IMR-90 (cell line): ENCODE measurements around the gene OTUD6A.

Experiments
- BHLHE40 ChIP-seq: fragments of 150-350 bp; IDR thresholded peaks from 2 replicates; pipeline ENCODE4 v1.6.1; 2016; ENCODE audit warnings: mild to moderate bottlenecking, low read depth, low read length
- CHD1 ChIP-seq: IDR thresholded peaks from 2 replicates; pipeline ENCODE4 v1.6.1; 2012; ENCODE audit warnings: low read depth, low read length, improper control_type of control experiment
- CTCF ChIP-seq: conservative IDR thresholded peaks from 2 replicates; pipeline ENCODE4 v1.5.1; 2012; ENCODE audit warnings: mild to moderate bottlenecking, low read depth, low read length, improper control_type of control experiment
- MAFK ChIP-seq: IDR thresholded peaks from 2 replicates; pipeline ENCODE4 v1.6.1; 2012; ENCODE audit warnings: low read depth, low read length, improper control_type of control experiment
- MAZ ChIP-seq: IDR thresholded peaks from 2 replicates; pipeline ENCODE4 v1.6.1; 2012; ENCODE audit warnings: low read depth, mild to moderate bottlenecking, low read length, improper control_type of control experiment, moderate library complexity, borderline replicate concordance
- MXI1 ChIP-seq: IDR thresholded peaks from 2 replicates; pipeline ENCODE4 v1.6.1; 2012; ENCODE audit warnings: low read depth, mild to moderate bottlenecking, low read length, moderate library complexity, borderline replicate concordance
- NFE2L2 ChIP-seq: fragments of 150-350 bp; IDR thresholded peaks from 2 replicates; pipeline ENCODE4 v1.6.1; 2016; ENCODE audit warnings: low read depth, mild to moderate bottlenecking, low read length
- POLR2A ChIP-seq: IDR thresholded peaks from 2 replicates; pipeline ENCODE4 v1.6.1; 2012; ENCODE audit warnings: mild to moderate bottlenecking, low read depth, low read length
- RAD21 ChIP-seq: IDR thresholded peaks from 2 replicates; pipeline ENCODE4 v1.6.1; 2012; ENCODE audit warnings: low read length, improper control_type of control experiment
- RFX5 ChIP-seq: IDR thresholded peaks from 2 replicates; pipeline ENCODE4 v1.8.0; 2012; ENCODE audit warnings: low read depth, mild to moderate bottlenecking, low read length, moderate library complexity
- SMC3 ChIP-seq: fragments of 150-350 bp; IDR thresholded peaks from 2 replicates; pipeline ENCODE4 v1.6.1; 2016; ENCODE audit warnings: low read depth, mild to moderate bottlenecking, antibody characterized with exemption, low read length, moderate library complexity
- USF2 ChIP-seq: fragments of 150-350 bp; IDR thresholded peaks from 2 replicates; pipeline ENCODE4 v1.6.1; 2017; ENCODE audit warnings: mild to moderate bottlenecking, antibody characterized with exemption, low read length, low read depth

DNA sequence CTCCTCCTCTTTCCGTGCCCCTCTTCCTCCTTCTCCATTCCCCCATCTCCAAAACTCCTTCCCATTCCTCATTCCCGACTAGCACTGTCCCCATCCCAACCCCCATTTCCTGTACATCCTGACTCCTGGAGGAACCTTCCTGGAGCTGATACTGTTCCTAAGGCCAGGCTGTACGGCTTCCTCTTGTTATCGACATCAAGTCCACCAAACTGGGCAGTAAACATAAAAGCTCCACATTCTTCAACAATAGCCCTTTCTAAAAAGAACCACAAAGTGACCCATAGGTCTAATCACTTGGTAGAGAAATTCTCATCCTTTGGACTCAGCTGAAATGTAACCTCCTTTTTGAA, 35.4 kb upstream of the OTUD6A start:
- TF ChIP-seq POLR2A (no peak), CTCF (no peak), NFE2L2 (no peak), RAD21 (no peak), SMC3 (no peak), MAZ (no peak), MXI1 (no peak), BHLHE40 (no peak), CHD1 (no peak), USF2 (no peak), RFX5 (no peak), MAFK (no peak)
